H9 (cell line): ENCODE measurements around the gene LIPH. TPM values are rescaled to one million over a fixed set of nuclear protein-coding genes. Genes with fewer than 3 reads are reported as not detected.

ENCODE experiments used
- DNase-seq: peaks from one replicate; pipeline ENCODE4 v3.0.0-alpha.2; 2017
- H2AFZ ChIP-seq: one replicate; pipeline ENCODE4 v1.6.1; 2013; ENCODE audit warnings: mild to moderate bottlenecking, low read length, control low read depth, moderate library complexity
- H2AK5ac ChIP-seq: 2 replicates; pipeline ENCODE4 v1.6.1; 2013; ENCODE audit warnings: low read length, control low read depth, mixed read lengths; ENCODE audit not compliant: insufficient read length
- H2BK120ac ChIP-seq: one replicate; pipeline ENCODE4 v1.6.1; 2013; ENCODE audit warnings: low read depth, mild to moderate bottlenecking, low read length, control low read depth, inconsistent platforms; ENCODE audit not compliant: poor library complexity, severe bottlenecking
- H2BK12ac ChIP-seq: 2 replicates; pipeline ENCODE4 v1.6.1; 2013; ENCODE audit warnings: low read length, control low read depth, mixed read lengths, low read depth; ENCODE audit not compliant: insufficient read length
- H2BK15ac ChIP-seq: 2 replicates; pipeline ENCODE4 v1.6.1; 2013; ENCODE audit warnings: low read depth, low read length, control low read depth
- H2BK20ac ChIP-seq: one replicate; pipeline ENCODE4 v1.6.1; 2013; ENCODE audit warnings: low read depth, mild to moderate bottlenecking, low read length, control low read depth, inconsistent platforms; ENCODE audit not compliant: poor library complexity, severe bottlenecking
- H2BK5ac ChIP-seq: 2 replicates; pipeline ENCODE4 v1.6.1; 2013; ENCODE audit warnings: low read length, control low read depth, mixed read lengths; ENCODE audit not compliant: insufficient read length
- H3K14ac ChIP-seq: 2 replicates; pipeline ENCODE4 v1.6.1; 2013; ENCODE audit warnings: low read length, control low read depth; ENCODE audit not compliant: insufficient read depth
- H3K18ac ChIP-seq: 2 replicates; pipeline ENCODE4 v1.6.1; 2013; ENCODE audit warnings: low read depth, mild to moderate bottlenecking, mixed read lengths, low read length, control low read depth; ENCODE audit not compliant: insufficient read length
- H3K23ac ChIP-seq: 2 replicates; pipeline ENCODE4 v1.6.1; 2013; ENCODE audit warnings: low read length, control low read depth, mixed read lengths, low read depth; ENCODE audit not compliant: insufficient read length
- H3K23me2 ChIP-seq: 2 replicates; pipeline ENCODE4 v1.6.1; 2013; ENCODE audit warnings: low read depth, mild to moderate bottlenecking, mixed read lengths, low read length, control low read depth; ENCODE audit not compliant: insufficient read length, poor library complexity, severe bottlenecking
- H3K27ac ChIP-seq: 2 replicates; pipeline ENCODE4 v1.5.1; 2013; ENCODE audit warnings: low read length, control low read depth, mixed read lengths, low read depth; ENCODE audit not compliant: insufficient read length
- H3K27me3 ChIP-seq: 2 replicates; pipeline ENCODE4 v1.6.1; 2013; ENCODE audit warnings: low read length, control low read depth, inconsistent platforms; ENCODE audit not compliant: insufficient read depth
- H3K4ac ChIP-seq: 2 replicates; pipeline ENCODE4 v1.6.1; 2013; ENCODE audit warnings: low read depth, mild to moderate bottlenecking, control low read depth, inconsistent platforms, low read length, moderate library complexity
- H3K4me1 ChIP-seq: 2 replicates; pipeline ENCODE4 v1.6.1; 2013; ENCODE audit warnings: low read length, control low read depth, inconsistent platforms; ENCODE audit not compliant: insufficient read depth
- H3K4me2 ChIP-seq: 2 replicates; pipeline ENCODE4 v1.6.1; 2013; ENCODE audit warnings: low read length, control low read depth, mixed read lengths; ENCODE audit not compliant: insufficient read length, insufficient read depth
- H3K56ac ChIP-seq: 2 replicates; pipeline ENCODE4 v1.6.1; 2013; ENCODE audit warnings: low read depth, mild to moderate bottlenecking, mixed read lengths, low read length, control low read depth; ENCODE audit not compliant: insufficient read length
- H3K79me1 ChIP-seq: 2 replicates; pipeline ENCODE4 v1.6.1; 2013; ENCODE audit warnings: low read depth, mild to moderate bottlenecking, moderate library complexity, low read length, control low read depth, inconsistent platforms; ENCODE audit not compliant: insufficient read depth, poor library complexity, severe bottlenecking
- H3K79me2 ChIP-seq: 2 replicates; pipeline ENCODE4 v1.6.1; 2013; ENCODE audit warnings: low read length, control low read depth, inconsistent platforms; ENCODE audit not compliant: insufficient read depth
- H3K9ac ChIP-seq: 2 replicates; pipeline ENCODE4 v1.6.1; 2013; ENCODE audit warnings: low read length, control low read depth, mixed read lengths; ENCODE audit not compliant: insufficient read length; ENCODE audit errors: extremely low read depth
- H3K9me3 ChIP-seq: one replicate; pipeline ENCODE4 v1.6.1; 2013; ENCODE audit warnings: low read depth, low read length, inconsistent platforms; ENCODE audit not compliant: control insufficient read depth
- H3T11ph ChIP-seq: one replicate; pipeline ENCODE4 v1.6.1; 2013; ENCODE audit warnings: mild to moderate bottlenecking, low read length, control low read depth, inconsistent platforms
- H4K20me1 ChIP-seq: one replicate; pipeline ENCODE4 v1.6.1; 2013; ENCODE audit not compliant: control insufficient read depth, insufficient read length, insufficient read depth
- H4K5ac ChIP-seq: 2 replicates; pipeline ENCODE4 v1.6.1; 2013; ENCODE audit warnings: low read depth, mild to moderate bottlenecking, mixed read lengths, low read length, control low read depth; ENCODE audit not compliant: insufficient read length
- H4K8ac ChIP-seq: replicated peaks from 2 replicates; pipeline ENCODE4 v1.6.1; 2013; ENCODE audit warnings: low read length, control low read depth, mixed read lengths, low read depth; ENCODE audit not compliant: insufficient read length
- H4K91ac ChIP-seq: 2 replicates; pipeline ENCODE4 v1.6.1; 2013; ENCODE audit warnings: low read depth, mild to moderate bottlenecking, moderate library complexity, mixed read lengths, low read length, control low read depth; ENCODE audit not compliant: insufficient read length
- H3K27ac Mint-ChIP-seq, 3 experiments: 2 replicates in 2 of 3; 3 replicates in 1 of 3; pipeline ENCODE4 v1.8.0; 2020 to 2021; ENCODE audit warnings: mixed read lengths in 3 of 3, mild to moderate bottlenecking in 1 of 3, moderate library complexity in 1 of 3
- H3K27me3 Mint-ChIP-seq: 2 replicates; pipeline ENCODE4 v1.8.0; 2021; ENCODE audit warnings: low read depth, mild to moderate bottlenecking, moderate library complexity, mixed read lengths
- H3K36me3 Mint-ChIP-seq, 3 experiments: 2 replicates in 2 of 3; 3 replicates in 1 of 3; pipeline ENCODE4 v1.8.0; 2020 to 2021; ENCODE audit warnings: low read depth in 3 of 3, mixed read lengths in 3 of 3; ENCODE audit not compliant: insufficient read depth in 1 of 3
- H3K4me1 Mint-ChIP-seq, 2 experiments: 2 replicates each; pipeline ENCODE4 v1.8.0; 2020; ENCODE audit warnings: mixed read lengths in 2 of 2
- H3K4me3 Mint-ChIP-seq, 2 experiments: 2 replicates in 1 of 2; 3 replicates in 1 of 2; pipeline ENCODE4 v1.8.0; 2020 to 2021; ENCODE audit warnings: mild to moderate bottlenecking in 2 of 2, mixed read lengths in 2 of 2, moderate library complexity in 1 of 2
- H3K9me3 Mint-ChIP-seq, 2 experiments: 2 replicates in 1 of 2; 3 replicates in 1 of 2; pipeline ENCODE4 v1.8.0; 2020; ENCODE audit warnings: mild to moderate bottlenecking in 2 of 2, mixed read lengths in 2 of 2, moderate library complexity in 1 of 2
- WGBS: extraction: QIAGEN DNeasy Blood & Tissue Kit; methylation state at CpG from one replicate; pipeline ENCODE4 v1.1.7; 2013; ENCODE audit warnings: missing lambda C conversion rate, low lambda C conversion rate, mixed read lengths; ENCODE audit not compliant: insufficient read length; ENCODE audit errors: extremely low coverage; 5-methylcytosine and 5-hydroxymethylcytosine counted together
- total RNA-seq: library from RNA; stranded (reverse); gene quantifications from 2 replicates; pipeline ENCODE4 v1.2.1, GENCODE V29; 2021
- TF ChIP-seq, protein P1 (sequence below): fragments of 200-600 bp; sonication (generic); conservative IDR thresholded peaks from 3 replicates; pipeline ENCODE4 v1.8.0; 2021; ENCODE audit warnings: antibody characterized with exemption, mild to moderate bottlenecking

Gene LIPH
- total RNA-seq, 1 experiment from 2014 or later, result 0.17 TPM

DNA sequence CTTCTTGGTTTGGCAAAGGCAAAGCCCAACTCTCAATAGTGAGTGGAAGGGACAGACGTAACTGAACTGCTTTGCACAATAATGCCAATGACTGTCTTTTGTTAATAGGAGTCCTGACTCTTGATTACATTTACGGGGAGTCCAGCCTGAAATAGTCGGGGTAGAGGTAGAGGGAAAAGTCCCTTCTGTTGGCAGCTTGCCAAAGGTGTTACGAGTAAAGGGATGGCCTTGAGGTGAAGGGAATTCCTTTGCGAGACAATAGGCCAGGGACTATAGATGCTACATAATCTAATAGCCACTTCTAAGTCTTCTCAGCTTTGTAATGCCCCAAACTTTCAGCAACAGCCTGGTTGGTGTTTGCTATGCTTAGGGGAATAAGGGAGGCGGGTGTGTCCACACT, 31.5 kb upstream of the LIPH start:
- Mint-ChIP-seq H3K36me3 (peaks cover 0 to 5% (median 4%) of the 10 kb centered on the region in 3 experiments; a peak in 4 of 7 replicates), H3K4me1 (peaks cover 28 to 52% of the 10 kb centered on the region in 2 experiments), H3K27me3 (no peaks in the 10 kb centered on the region; the same call in 1 of the 2 replicates), H3K27ac (peak overlapping the region; percentile 40 to 99 (median 97)), H3K4me3 (peak overlapping the region; percentile 86 to 94), H3K9me3 (peaks cover 0 to 2% of the 10 kb centered on the region in 2 experiments; a peak in 1 of 5 replicates)
- Histone ChIP-seq H2BK120ac (no peak overlapping the region), H3K79me1 (peaks cover 5% of the 10 kb centered on the region), H3K56ac (no peak overlapping the region), H3K4ac (no peak overlapping the region), H4K5ac (no peak overlapping the region), H3K4me2 (peak overlapping the region; percentile 78), H3K79me2 (peaks cover 26% of the 10 kb centered on the region), H3K9ac (peak overlapping the region; percentile 54), H2BK12ac (no peak overlapping the region), H3K14ac (no peak overlapping the region), H3T11ph (no peak overlapping the region), H3K27ac (peak overlapping the region; percentile 7), H3K23me2 (peaks cover 10% of the 10 kb centered on the region), H3K23ac (no peak overlapping the region), H2BK5ac (no peak overlapping the region), H3K9me3 (no peaks in the 10 kb centered on the region), H4K8ac (no peak overlapping the region), H3K18ac (no peak overlapping the region), H3K4me1 (peaks cover 5% of the 10 kb centered on the region), H2BK20ac (no peak overlapping the region), H2AK5ac (no peak overlapping the region), H4K91ac (no peak overlapping the region), H2BK15ac (no peak overlapping the region), H3K27me3 (no peaks in the 10 kb centered on the region), H4K20me1 (no peaks in the 10 kb centered on the region), H2AFZ (no peak overlapping the region)
- WGBS, result no CpG with 5 or more reads among the region's 6 CpGs
- DNase-seq, result peak; percentile 35
- TF ChIP-seq, protein P1, sequence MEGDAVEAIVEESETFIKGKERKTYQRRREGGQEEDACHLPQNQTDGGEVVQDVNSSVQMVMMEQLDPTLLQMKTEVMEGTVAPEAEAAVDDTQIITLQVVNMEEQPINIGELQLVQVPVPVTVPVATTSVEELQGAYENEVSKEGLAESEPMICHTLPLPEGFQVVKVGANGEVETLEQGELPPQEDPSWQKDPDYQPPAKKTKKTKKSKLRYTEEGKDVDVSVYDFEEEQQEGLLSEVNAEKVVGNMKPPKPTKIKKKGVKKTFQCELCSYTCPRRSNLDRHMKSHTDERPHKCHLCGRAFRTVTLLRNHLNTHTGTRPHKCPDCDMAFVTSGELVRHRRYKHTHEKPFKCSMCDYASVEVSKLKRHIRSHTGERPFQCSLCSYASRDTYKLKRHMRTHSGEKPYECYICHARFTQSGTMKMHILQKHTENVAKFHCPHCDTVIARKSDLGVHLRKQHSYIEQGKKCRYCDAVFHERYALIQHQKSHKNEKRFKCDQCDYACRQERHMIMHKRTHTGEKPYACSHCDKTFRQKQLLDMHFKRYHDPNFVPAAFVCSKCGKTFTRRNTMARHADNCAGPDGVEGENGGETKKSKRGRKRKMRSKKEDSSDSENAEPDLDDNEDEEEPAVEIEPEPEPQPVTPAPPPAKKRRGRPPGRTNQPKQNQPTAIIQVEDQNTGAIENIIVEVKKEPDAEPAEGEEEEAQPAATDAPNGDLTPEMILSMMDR, result no peak
